Measurements from ENCODE around the gene PDE9A. TPM values are rescaled to one million over a fixed set of nuclear protein-coding genes. Genes with fewer than 3 reads are reported as not detected.

Gene PDE9A
- total and polyA plus RNA-seq, 2 experiments from 2014 or later = 6.8 to 14.2 TPM

DNA sequence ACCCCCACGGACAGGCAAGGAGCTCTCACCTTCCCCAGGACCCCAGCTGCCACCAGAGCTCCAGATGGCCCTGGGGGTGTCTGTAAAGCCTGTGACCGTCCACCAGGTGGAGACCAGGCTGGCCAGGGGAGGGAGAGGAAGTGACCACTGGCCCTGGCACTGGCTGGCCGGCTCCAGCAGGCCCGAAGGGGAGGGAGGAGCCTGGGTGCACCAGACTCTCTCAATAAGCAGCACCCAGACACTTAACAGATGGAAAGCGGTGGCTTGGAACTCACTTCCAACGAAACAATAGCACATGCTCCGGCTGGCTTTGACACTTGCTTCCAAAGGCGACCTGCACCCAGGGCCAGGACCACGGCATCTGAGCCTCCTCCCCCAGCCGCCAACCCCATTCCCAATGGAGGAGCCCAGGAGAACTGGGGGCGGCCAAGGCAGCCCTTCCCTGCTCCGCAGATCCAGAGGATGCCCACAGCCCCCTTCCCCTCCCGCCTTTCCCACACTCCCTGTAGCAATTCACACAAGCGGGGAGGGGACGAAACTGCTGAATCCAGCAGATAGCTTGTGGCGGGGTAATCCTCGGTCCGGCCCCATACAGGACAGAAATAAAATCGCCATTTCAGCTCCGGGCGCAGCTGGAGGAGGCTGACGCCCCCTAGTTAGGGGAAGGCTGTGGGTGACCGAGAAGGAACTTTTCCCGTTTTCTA, 742 bp upstream of the PDE9A start:
- TF ChIP-seq, protein P1, sequence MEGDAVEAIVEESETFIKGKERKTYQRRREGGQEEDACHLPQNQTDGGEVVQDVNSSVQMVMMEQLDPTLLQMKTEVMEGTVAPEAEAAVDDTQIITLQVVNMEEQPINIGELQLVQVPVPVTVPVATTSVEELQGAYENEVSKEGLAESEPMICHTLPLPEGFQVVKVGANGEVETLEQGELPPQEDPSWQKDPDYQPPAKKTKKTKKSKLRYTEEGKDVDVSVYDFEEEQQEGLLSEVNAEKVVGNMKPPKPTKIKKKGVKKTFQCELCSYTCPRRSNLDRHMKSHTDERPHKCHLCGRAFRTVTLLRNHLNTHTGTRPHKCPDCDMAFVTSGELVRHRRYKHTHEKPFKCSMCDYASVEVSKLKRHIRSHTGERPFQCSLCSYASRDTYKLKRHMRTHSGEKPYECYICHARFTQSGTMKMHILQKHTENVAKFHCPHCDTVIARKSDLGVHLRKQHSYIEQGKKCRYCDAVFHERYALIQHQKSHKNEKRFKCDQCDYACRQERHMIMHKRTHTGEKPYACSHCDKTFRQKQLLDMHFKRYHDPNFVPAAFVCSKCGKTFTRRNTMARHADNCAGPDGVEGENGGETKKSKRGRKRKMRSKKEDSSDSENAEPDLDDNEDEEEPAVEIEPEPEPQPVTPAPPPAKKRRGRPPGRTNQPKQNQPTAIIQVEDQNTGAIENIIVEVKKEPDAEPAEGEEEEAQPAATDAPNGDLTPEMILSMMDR (IDR thresholded peaks at IDR 0.05; ENCODE audit: low read depth, low read length) = peak; percentile 37
- H3K9me3 ChIP-seq (ENCODE audit: low read depth) = no peaks in the 10 kb centered on the region
- no peaks in the 10 kb centered on the region for H3K36me3 ChIP-seq
- peak overlapping the region; percentile 33 for H3K4me3 ChIP-seq
- DNase-seq (ENCODE audit: low read depth in 1 of 2, low spot score in 1 of 2) = peak; percentile 45 to 82
- H3K4me1 ChIP-seq (ENCODE audit: low read depth) = peaks cover 15% of the 10 kb centered on the region
- H3K27ac ChIP-seq = no peak overlapping the region
- no peaks in the 10 kb centered on the region for H3K27me3 ChIP-seq

DNA sequence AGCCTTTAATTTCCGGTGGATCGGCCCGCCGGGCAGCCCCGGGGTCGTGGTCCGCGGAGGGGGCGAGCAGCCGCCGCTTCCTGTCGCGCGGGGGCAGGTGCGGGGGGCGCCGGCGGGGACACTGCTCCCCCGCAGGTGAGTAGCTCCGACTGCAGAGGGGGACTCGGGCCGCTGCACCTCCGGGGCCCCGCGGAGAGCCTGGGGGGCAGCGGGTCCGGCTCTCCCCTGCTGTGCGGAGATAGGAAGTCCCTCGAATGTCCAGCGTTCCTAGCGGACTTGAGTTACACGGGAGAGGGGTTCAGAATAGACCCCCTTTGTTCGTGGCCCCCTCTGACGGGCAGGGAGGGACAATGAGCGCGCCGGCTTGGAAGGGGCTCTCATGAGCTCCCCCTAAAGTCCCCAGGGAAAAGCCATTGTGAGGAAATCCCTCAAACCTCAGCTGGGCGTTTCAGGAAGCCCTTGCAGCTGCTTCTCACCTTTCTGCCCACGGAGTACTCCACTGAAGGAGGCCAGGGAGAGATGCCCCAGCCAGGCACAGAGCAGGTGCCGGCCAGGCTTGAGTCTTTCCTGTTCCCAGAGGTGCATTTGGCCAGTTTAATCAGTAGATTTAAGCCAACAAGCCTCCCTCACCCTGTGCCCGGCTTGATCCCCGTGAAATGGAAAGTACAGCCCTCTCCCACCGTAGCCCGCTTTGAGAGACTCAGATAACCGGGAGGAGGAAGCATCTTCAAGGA, 925 bp downstream of the PDE9A start:
- Histone ChIP-seq H3K4me1 (ENCODE audit: low read depth) (peaks cover 15% of the 10 kb centered on the region), H3K9me3 (ENCODE audit: low read depth) (no peaks in the 10 kb centered on the region), H3K27ac (no peak overlapping the region), H3K36me3 (no peaks in the 10 kb centered on the region), H3K27me3 (no peaks in the 10 kb centered on the region), H3K4me3 (peak overlapping the region; percentile 75)
- peak in 1 of 2 donors; percentile 49 for DNase-seq (ENCODE audit: low read depth in 1 of 2, low spot score in 1 of 2)
- TF ChIP-seq, protein P1 (IDR thresholded peaks at IDR 0.05; ENCODE audit: low read depth, low read length) = no peak

DNA sequence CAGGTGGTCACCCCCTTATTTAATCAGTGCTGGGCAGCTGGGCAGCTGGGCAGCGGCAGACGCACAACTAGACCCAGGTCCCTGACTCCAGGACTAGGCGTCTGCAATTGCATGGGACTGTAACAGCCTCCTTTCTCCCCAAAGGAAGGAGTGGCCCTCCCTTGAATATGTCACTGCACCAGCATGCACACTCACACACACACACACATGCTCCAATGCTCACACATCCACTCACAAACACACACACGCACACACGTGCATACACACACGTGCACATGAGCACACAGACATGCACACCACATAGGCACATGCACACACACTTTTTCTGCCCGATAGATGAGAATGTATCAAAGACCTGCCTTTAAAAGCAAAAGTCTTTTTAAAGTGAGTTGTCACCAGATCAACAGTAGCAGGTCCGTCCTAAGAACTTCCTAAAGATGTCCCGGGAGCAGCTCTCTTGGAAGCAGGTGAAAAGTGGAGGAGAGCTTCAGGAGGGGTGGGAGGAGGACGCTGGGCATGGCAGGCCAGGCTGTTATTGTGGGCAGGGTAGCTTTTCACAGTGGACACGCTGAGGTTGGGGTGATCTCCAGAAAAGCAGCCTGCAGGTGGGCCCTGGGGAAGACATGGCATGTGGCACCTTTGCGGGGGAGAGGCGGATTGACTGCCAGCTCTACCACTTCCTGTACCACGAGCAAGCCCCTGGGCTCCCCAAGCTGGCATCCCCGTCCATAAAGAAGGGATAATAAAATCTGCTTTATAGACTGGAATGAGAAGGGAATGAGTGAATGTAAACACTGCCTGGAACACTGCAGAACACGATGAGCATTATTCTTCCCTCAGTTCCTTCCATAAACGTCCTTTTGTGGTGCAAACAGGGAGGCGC, 1.7 kb downstream of the PDE9A start:
- no peaks in the 10 kb centered on the region for H3K9me3 ChIP-seq (ENCODE audit: low read depth)
- no peaks in the 10 kb centered on the region for H3K36me3 ChIP-seq
- no peak for DNase-seq (ENCODE audit: low read depth in 1 of 2, low spot score in 1 of 2)
- TF ChIP-seq, protein P1 (IDR thresholded peaks at IDR 0.05; ENCODE audit: low read depth, low read length) = no peak
- H3K27me3 ChIP-seq = no peaks in the 10 kb centered on the region
- H3K4me1 ChIP-seq (ENCODE audit: low read depth) = peaks cover 15% of the 10 kb centered on the region
- no peak overlapping the region for H3K27ac ChIP-seq
- peak overlapping the region; percentile 75 for H3K4me3 ChIP-seq

DNA sequence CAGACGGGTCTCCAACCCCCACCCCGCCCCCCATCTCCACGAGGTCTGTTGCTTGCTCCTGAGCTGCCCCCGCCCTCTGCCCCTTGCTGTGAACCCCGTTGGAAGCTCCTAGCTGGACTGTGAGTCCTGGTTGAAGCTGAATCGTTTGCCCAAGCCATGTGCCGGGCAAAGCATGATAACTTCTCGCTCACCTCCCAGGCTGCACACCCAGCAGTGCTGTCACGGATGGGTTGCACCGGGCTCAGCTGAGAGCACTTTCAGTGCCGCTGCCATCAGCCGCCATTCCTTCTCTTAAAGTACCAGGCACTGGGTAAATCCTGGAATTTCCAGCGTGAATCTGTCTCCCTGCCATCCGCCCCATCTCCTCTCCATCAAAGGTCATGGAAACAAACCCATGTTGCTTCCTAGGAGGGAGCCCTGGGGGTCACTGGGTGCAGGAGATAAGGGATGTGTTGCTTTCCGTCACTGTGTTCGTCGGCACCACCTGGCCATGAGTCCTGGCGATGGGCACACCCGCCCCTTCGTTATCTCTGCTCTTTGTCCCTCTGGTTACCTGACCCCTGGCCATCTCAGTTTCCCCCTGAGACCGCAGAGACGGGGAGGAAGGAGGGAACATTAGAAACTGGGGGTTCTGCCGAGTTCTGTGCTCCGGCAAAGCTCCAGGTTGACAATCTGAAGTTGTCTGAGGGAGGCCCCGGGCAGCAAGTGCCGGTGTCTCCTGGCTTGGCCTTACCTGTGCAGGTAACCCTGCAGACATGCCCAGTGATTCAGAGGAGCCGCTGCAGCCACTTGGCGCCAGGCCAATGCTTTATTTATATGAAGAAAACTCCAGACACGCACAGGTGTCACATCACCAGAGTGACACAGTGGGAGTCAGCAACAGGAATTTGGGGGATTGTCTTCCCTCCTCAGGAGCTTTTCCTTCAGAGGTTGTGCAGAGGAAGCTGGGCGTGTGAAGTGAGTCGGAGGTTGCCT, 2.7 kb downstream of the PDE9A start:
- Histone ChIP-seq H3K27ac (no peak overlapping the region), H3K27me3 (no peaks in the 10 kb centered on the region), H3K4me3 (no peak overlapping the region), H3K4me1 (ENCODE audit: low read depth) (peaks cover 15% of the 10 kb centered on the region), H3K9me3 (ENCODE audit: low read depth) (no peaks in the 10 kb centered on the region), H3K36me3 (no peaks in the 10 kb centered on the region)
- DNase-seq (ENCODE audit: low read depth in 1 of 2, low spot score in 1 of 2) = no peak
- TF ChIP-seq, protein P1 (IDR thresholded peaks at IDR 0.05; ENCODE audit: low read depth, low read length) = no peak
